Calu3 (cell line): ENCODE results near the gene OR9Q1. TPM values are rescaled to one million over a fixed set of nuclear protein-coding genes. Genes with fewer than 3 reads are reported as not detected.

Source experiments
- BruUV-seq: library from RNA; stranded (reverse); fragments of 400-500 nt; replicated peaks from 2 replicates; lab custom pipeline; 2021; lab: Mats Ljungman, UMichigan
- CTCF ChIA-PET: fragments of 300-600 bp; sonication (Branson Sonifier 250); formaldehyde crosslinking; loops from one replicate; lab custom pipeline; 2022; ENCODE audit warnings: antibody characterized with exemption; lab: Charles Lee
- DNase-seq: peaks from one replicate; pipeline ENCODE4 v3.0.0; 2022
- H3K27ac Mint-ChIP-seq: one replicate; pipeline ENCODE4 v1.8.0; 2022; ENCODE audit warnings: mixed read lengths; ENCODE audit not compliant: unreplicated experiment
- H3K27me3 Mint-ChIP-seq: one replicate; pipeline ENCODE4 v1.8.0; 2022; ENCODE audit warnings: mixed read lengths; ENCODE audit not compliant: unreplicated experiment
- H3K36me3 Mint-ChIP-seq: one replicate; pipeline ENCODE4 v1.8.0; 2022; ENCODE audit warnings: mild to moderate bottlenecking, moderate library complexity, mixed read lengths; ENCODE audit not compliant: insufficient read depth, unreplicated experiment
- H3K4me1 Mint-ChIP-seq: one replicate; pipeline ENCODE4 v1.8.0; 2022; ENCODE audit warnings: mild to moderate bottlenecking, low read depth, mixed read lengths; ENCODE audit not compliant: unreplicated experiment
- H3K4me3 Mint-ChIP-seq: one replicate; pipeline ENCODE4 v1.8.0; 2022; ENCODE audit warnings: mild to moderate bottlenecking, low read depth, moderate library complexity, mixed read lengths; ENCODE audit not compliant: unreplicated experiment
- H3K9me3 Mint-ChIP-seq: one replicate; pipeline ENCODE4 v1.8.0; 2022; ENCODE audit warnings: low read depth, mixed read lengths; ENCODE audit not compliant: unreplicated experiment
- CTCF ChIP-seq: fragments of 200-600 bp; IDR thresholded peaks from one replicate; pipeline ENCODE4 v1.8.0; 2022; ENCODE audit warnings: antibody characterized with exemption; ENCODE audit not compliant: unreplicated experiment
- intact Hi-C: fragments of 100-400 bp; cut with micrococcal nuclease; formaldehyde crosslinking; loops from one replicate; pipeline ENCODE4 v1.10.0; 2022; ENCODE audit not compliant: unreplicated experiment
- total RNA-seq: library from RNA; stranded (reverse); gene quantifications from 2 replicates; pipeline ENCODE4 v1.2.3, GENCODE V29; 2022

OR9Q1 gene
- total RNA-seq, 1 experiment from 2014 or later: not detected

- intact Hi-C loops: loop anchor here (10.0 kb wide), 1 partner anchor 446 kb away; no protein-coding TSS in a partner anchor
- BruUV-seq: no TSS peak
- Mint-ChIP-seq H3K27ac (no peak overlapping the region), H3K4me3 (no peak overlapping the region), H3K27me3 (no peaks in the 10 kb centered on the region), H3K36me3 (no peaks in the 10 kb centered on the region), H3K4me1 (peaks cover 10% of the 10 kb centered on the region), H3K9me3 (no peaks in the 10 kb centered on the region)
- TF ChIP-seq CTCF: no peak
- no peak for DNase-seq
- CTCF ChIA-PET: no interaction called here
These were observed 45.0 kb downstream of the OR9Q1 start for GRCh38 chr11:58068655-58069054.

- Mint-ChIP-seq H3K9me3 (no peaks in the 10 kb centered on the region), H3K36me3 (no peaks in the 10 kb centered on the region), H3K27ac (no peak overlapping the region), H3K4me1 (no peaks in the 10 kb centered on the region), H3K27me3 (no peaks in the 10 kb centered on the region), H3K4me3 (no peak overlapping the region)
- no peak for DNase-seq
- CTCF ChIA-PET: no interaction called here
- no peak for TF ChIP-seq CTCF
- intact Hi-C loops: no loop called here
- no TSS peak for BruUV-seq
These were observed 46.9 kb downstream of the OR9Q1 start for GRCh38 chr11:58070585-58070984.

- no peaks in the 10 kb centered on the region for H3K36me3 Mint-ChIP-seq
- H3K27me3 Mint-ChIP-seq: no peaks in the 10 kb centered on the region
- H3K9me3 Mint-ChIP-seq: no peaks in the 10 kb centered on the region
- no peaks in the 10 kb centered on the region for H3K4me1 Mint-ChIP-seq
- DNase-seq: peak; percentile 26
- CTCF ChIA-PET: no interaction called here
- intact Hi-C loops: no loop called here
- TF ChIP-seq CTCF: no peak
- H3K4me3 Mint-ChIP-seq: no peak overlapping the region
- BruUV-seq: no TSS peak
- peak overlapping the region; percentile 60 for H3K27ac Mint-ChIP-seq
These were observed 52.1 kb downstream of the OR9Q1 start for GRCh38 chr11:58075781-58076180.

- TF ChIP-seq CTCF: no peak
- no peak for DNase-seq
- intact Hi-C loops: no loop called here
- peaks cover 9% of the 10 kb centered on the region for H3K4me1 Mint-ChIP-seq
- no peak overlapping the region for H3K27ac Mint-ChIP-seq
- BruUV-seq: no TSS peak
- H3K27me3 Mint-ChIP-seq: no peaks in the 10 kb centered on the region
- no peaks in the 10 kb centered on the region for H3K9me3 Mint-ChIP-seq
- no peaks in the 10 kb centered on the region for H3K36me3 Mint-ChIP-seq
- no peak overlapping the region for H3K4me3 Mint-ChIP-seq
- CTCF ChIA-PET: no interaction called here
These were observed 62.8 kb downstream of the OR9Q1 start for GRCh38 chr11:58086528-58086927.

GRCh38 chr11:58097437-58097836, 73.8 kb downstream of the OR9Q1 start:
- H3K9me3 Mint-ChIP-seq: peaks cover 9% of the 10 kb centered on the region
- no TSS peak for BruUV-seq
- H3K27ac Mint-ChIP-seq: no peak overlapping the region
- H3K4me3 Mint-ChIP-seq: no peak overlapping the region
- no peak for DNase-seq
- TF ChIP-seq CTCF: no peak
- H3K36me3 Mint-ChIP-seq: no peaks in the 10 kb centered on the region
- no peaks in the 10 kb centered on the region for H3K27me3 Mint-ChIP-seq
- H3K4me1 Mint-ChIP-seq: no peaks in the 10 kb centered on the region
- CTCF ChIA-PET: no interaction called here
- intact Hi-C loops: no loop called here
